ENCODE results near the gene ZNRF1. TPM values are rescaled to one million over a fixed set of nuclear protein-coding genes. Genes with fewer than 3 reads are reported as not detected.

Gene ZNRF1
- total RNA-seq, 2 donors from 2014 or later: 44.9 to 46.1 TPM

GRCh38 chr16:74990832-74991231 is 8.0 kb upstream of the ZNRF1 start:
- Histone ChIP-seq H3K27ac (ENCODE audit: low read depth, low read length) (no peak overlapping the region), H3K9me3 (ENCODE audit: control insufficient read depth, low read length) (no peaks in the 10 kb centered on the region), H3K4me3 (ENCODE audit: low read length) (no peak overlapping the region), H3K36me3 (ENCODE audit: control insufficient read depth, insufficient read depth, low read length) (no peaks in the 10 kb centered on the region), H3K9ac (ENCODE audit: extremely low read depth, low read length, poor library complexity, severe bottlenecking) (no peak overlapping the region), H3K4me1 (ENCODE audit: control insufficient read depth, insufficient read depth, low read length) (peaks cover 4% of the 10 kb centered on the region), H3K27me3 (ENCODE audit: control insufficient read depth, insufficient read depth, low read length, poor library complexity, severe bottlenecking) (no peaks in the 10 kb centered on the region)
- no peaks in the 10 kb centered on the region for H3K27me3 Mint-ChIP-seq (ENCODE audit: insufficient read depth)
- H3K36me3 Mint-ChIP-seq (ENCODE audit: low read depth): no peaks in the 10 kb centered on the region
- H3K4me1 Mint-ChIP-seq: peaks cover 10% of the 10 kb centered on the region
- no peak for TF ChIP-seq CTCF (conservative IDR thresholded peaks at IDR 0.05)
- H3K4me3 Mint-ChIP-seq: no peak overlapping the region
- whole genome bisulfite sequencing, 2 experiments (ENCODE audit: insufficient coverage in 1 of 2, insufficient read length in 1 of 2): 87 to 95% methylated on average over 10 of the region's 10 CpGs
- no peak for DNase-seq
- no peak overlapping the region for H3K27ac Mint-ChIP-seq
- no peaks in the 10 kb centered on the region for H3K9me3 Mint-ChIP-seq

- Histone ChIP-seq H3K27me3 (ENCODE audit: control insufficient read depth, insufficient read depth, low read length, poor library complexity, severe bottlenecking) (no peaks in the 10 kb centered on the region), H3K27ac (ENCODE audit: low read depth, low read length) (no peak overlapping the region), H3K9ac (ENCODE audit: extremely low read depth, low read length, poor library complexity, severe bottlenecking) (no peak overlapping the region), H3K36me3 (ENCODE audit: control insufficient read depth, insufficient read depth, low read length) (no peaks in the 10 kb centered on the region), H3K4me3 (ENCODE audit: low read length) (no peak overlapping the region), H3K4me1 (ENCODE audit: control insufficient read depth, insufficient read depth, low read length) (peaks cover 4% of the 10 kb centered on the region), H3K9me3 (ENCODE audit: control insufficient read depth, low read length) (no peaks in the 10 kb centered on the region)
- Mint-ChIP-seq H3K4me1 (peaks cover 10% of the 10 kb centered on the region), H3K9me3 (no peaks in the 10 kb centered on the region), H3K27ac (no peak overlapping the region), H3K27me3 (ENCODE audit: insufficient read depth) (no peaks in the 10 kb centered on the region), H3K36me3 (ENCODE audit: low read depth) (no peaks in the 10 kb centered on the region), H3K4me3 (no peak overlapping the region)
- WGBS, 2 experiments (ENCODE audit: insufficient coverage in 1 of 2, insufficient read length in 1 of 2): 87 to 95% methylated on average over 4 to 5 of the region's 5 CpGs
- TF ChIP-seq CTCF (conservative IDR thresholded peaks at IDR 0.05): no peak
- DNase-seq: no peak
Measured at GRCh38 chr16:74991268-74991592, 7.6 kb upstream of the ZNRF1 start.

- peaks cover 12% of the 10 kb centered on the region for H3K4me1 Mint-ChIP-seq
- no peaks in the 10 kb centered on the region for H3K36me3 ChIP-seq (ENCODE audit: control insufficient read depth, insufficient read depth, low read length)
- peak overlapping the region; percentile 71 for H3K27ac Mint-ChIP-seq
- peaks cover 4% of the 10 kb centered on the region for H3K4me1 ChIP-seq (ENCODE audit: control insufficient read depth, insufficient read depth, low read length)
- H3K9me3 Mint-ChIP-seq: no peaks in the 10 kb centered on the region
- H3K4me3 Mint-ChIP-seq: no peak overlapping the region
- no peaks in the 10 kb centered on the region for H3K36me3 Mint-ChIP-seq (ENCODE audit: low read depth)
- no peaks in the 10 kb centered on the region for H3K27me3 ChIP-seq (ENCODE audit: control insufficient read depth, insufficient read depth, low read length, poor library complexity, severe bottlenecking)
- TF ChIP-seq CTCF (conservative IDR thresholded peaks at IDR 0.05): no peak
- DNase-seq: no peak
- no peak overlapping the region for H3K4me3 ChIP-seq (ENCODE audit: low read length)
- no peaks in the 10 kb centered on the region for H3K27me3 Mint-ChIP-seq (ENCODE audit: insufficient read depth)
- 77 to 98% methylated on average over 5 to 13 of the region's 13 CpGs for WGBS, 2 experiments (ENCODE audit: insufficient coverage in 1 of 2, insufficient read length in 1 of 2)
- H3K9me3 ChIP-seq (ENCODE audit: control insufficient read depth, low read length): no peaks in the 10 kb centered on the region
- no peak overlapping the region for H3K27ac ChIP-seq (ENCODE audit: low read depth, low read length)
- no peak overlapping the region for H3K9ac ChIP-seq (ENCODE audit: extremely low read depth, low read length, poor library complexity, severe bottlenecking)
Measured at GRCh38 chr16:74991593-74992403, 7.0 kb upstream of the ZNRF1 start.

Measured in endodermal cell (in vitro differentiated cells).